Measurements from ENCODE around the gene COL1A2.

DNA sequence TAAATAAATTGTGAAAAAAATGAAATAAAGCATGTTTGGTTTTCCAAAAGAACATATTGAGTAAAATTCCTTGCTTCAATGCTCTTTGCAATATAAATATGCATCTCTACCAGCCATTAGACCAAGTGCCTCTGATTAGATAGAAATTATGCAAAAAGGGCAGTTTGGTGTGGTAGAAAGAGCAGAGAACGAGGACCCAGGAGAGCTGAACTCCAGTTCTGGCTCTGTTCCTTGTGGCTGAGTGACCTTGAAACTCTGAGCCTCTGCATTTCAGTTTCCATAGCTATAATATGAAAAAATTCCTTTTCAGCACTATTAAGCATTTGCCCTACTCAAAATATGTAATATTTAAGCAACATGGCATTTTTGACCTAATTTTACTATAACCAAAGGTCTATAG, 36.5 kb downstream of the COL1A2 start:
- TF ChIP-seq, protein P1, sequence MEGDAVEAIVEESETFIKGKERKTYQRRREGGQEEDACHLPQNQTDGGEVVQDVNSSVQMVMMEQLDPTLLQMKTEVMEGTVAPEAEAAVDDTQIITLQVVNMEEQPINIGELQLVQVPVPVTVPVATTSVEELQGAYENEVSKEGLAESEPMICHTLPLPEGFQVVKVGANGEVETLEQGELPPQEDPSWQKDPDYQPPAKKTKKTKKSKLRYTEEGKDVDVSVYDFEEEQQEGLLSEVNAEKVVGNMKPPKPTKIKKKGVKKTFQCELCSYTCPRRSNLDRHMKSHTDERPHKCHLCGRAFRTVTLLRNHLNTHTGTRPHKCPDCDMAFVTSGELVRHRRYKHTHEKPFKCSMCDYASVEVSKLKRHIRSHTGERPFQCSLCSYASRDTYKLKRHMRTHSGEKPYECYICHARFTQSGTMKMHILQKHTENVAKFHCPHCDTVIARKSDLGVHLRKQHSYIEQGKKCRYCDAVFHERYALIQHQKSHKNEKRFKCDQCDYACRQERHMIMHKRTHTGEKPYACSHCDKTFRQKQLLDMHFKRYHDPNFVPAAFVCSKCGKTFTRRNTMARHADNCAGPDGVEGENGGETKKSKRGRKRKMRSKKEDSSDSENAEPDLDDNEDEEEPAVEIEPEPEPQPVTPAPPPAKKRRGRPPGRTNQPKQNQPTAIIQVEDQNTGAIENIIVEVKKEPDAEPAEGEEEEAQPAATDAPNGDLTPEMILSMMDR (IDR thresholded peaks at IDR 0.05): no peak
- TF ChIP-seq POLR2A (IDR thresholded peaks at IDR 0.05): no peak
- TF ChIP-seq EP300 (IDR thresholded peaks at IDR 0.05): no peak
- TF ChIP-seq POLR2AphosphoS5 (IDR thresholded peaks at IDR 0.05): no peak
